ENCODE data around the gene SH3PXD2A.

- TF ChIP-seq POLR2A (IDR thresholded peaks at IDR 0.05; ENCODE audit: low read depth, low read length), result no peak
- no peak for TF ChIP-seq POLR2AphosphoS5 (IDR thresholded peaks at IDR 0.05; ENCODE audit: low read depth, low read length)
Measured at GRCh38 chr10:103850572-103850895, 4.8 kb downstream of the SH3PXD2A start.
